ENCODE data around the gene RPL36A. TPM values are rescaled to one million over a fixed set of nuclear protein-coding genes. Genes with fewer than 3 reads are reported as not detected.
A peak's percentile ranks its signal among the peaks of the same experiment; 100 is the strongest.

The RPL36A gene
- total and polyA plus RNA-seq, 9 of the 15 experiments (the other 6 are each of a cell fraction or from before 2014, with no cell fraction given): 412 to 4,539 (median 3,209) TPM

DNA sequence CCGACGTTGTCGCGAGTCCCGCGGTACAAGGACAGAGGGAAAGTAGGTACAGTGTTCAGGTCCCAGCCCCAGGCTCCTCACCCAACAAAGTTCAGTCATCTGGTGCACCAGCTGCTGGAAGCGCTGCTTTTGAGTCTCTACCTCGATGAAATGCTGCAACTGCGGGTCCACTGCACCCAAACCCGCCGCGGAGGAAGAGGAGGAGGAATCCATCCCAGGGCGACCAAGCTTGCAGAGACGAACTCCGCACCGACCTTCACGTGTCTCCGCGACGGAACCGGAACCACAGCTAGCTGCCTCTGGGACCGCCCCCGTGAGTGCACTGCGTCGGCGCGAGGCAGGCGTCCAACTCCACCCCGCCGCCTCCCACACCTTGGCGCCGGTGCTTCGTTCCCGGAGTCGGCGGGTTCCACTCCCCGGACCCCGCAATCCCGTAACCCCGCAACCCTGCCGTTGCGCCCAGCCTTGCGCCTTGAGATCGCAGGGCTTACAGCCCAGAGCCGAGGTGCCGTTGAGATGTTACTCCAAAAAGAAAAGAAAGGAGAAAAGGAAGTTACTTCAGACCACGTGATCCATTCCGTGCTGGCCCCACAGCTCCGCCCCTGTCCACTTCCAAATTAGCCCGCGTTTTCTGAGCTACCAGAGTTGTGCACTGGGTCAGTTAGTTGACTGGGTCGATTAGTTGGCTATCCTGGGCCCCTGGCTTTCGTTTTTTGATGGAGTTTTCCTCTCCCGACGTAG lies 42.2 kb upstream of the RPL36A start, which contains the start of gene TIMM8A (continued):
- TF ChIP-seq, protein P1, sequence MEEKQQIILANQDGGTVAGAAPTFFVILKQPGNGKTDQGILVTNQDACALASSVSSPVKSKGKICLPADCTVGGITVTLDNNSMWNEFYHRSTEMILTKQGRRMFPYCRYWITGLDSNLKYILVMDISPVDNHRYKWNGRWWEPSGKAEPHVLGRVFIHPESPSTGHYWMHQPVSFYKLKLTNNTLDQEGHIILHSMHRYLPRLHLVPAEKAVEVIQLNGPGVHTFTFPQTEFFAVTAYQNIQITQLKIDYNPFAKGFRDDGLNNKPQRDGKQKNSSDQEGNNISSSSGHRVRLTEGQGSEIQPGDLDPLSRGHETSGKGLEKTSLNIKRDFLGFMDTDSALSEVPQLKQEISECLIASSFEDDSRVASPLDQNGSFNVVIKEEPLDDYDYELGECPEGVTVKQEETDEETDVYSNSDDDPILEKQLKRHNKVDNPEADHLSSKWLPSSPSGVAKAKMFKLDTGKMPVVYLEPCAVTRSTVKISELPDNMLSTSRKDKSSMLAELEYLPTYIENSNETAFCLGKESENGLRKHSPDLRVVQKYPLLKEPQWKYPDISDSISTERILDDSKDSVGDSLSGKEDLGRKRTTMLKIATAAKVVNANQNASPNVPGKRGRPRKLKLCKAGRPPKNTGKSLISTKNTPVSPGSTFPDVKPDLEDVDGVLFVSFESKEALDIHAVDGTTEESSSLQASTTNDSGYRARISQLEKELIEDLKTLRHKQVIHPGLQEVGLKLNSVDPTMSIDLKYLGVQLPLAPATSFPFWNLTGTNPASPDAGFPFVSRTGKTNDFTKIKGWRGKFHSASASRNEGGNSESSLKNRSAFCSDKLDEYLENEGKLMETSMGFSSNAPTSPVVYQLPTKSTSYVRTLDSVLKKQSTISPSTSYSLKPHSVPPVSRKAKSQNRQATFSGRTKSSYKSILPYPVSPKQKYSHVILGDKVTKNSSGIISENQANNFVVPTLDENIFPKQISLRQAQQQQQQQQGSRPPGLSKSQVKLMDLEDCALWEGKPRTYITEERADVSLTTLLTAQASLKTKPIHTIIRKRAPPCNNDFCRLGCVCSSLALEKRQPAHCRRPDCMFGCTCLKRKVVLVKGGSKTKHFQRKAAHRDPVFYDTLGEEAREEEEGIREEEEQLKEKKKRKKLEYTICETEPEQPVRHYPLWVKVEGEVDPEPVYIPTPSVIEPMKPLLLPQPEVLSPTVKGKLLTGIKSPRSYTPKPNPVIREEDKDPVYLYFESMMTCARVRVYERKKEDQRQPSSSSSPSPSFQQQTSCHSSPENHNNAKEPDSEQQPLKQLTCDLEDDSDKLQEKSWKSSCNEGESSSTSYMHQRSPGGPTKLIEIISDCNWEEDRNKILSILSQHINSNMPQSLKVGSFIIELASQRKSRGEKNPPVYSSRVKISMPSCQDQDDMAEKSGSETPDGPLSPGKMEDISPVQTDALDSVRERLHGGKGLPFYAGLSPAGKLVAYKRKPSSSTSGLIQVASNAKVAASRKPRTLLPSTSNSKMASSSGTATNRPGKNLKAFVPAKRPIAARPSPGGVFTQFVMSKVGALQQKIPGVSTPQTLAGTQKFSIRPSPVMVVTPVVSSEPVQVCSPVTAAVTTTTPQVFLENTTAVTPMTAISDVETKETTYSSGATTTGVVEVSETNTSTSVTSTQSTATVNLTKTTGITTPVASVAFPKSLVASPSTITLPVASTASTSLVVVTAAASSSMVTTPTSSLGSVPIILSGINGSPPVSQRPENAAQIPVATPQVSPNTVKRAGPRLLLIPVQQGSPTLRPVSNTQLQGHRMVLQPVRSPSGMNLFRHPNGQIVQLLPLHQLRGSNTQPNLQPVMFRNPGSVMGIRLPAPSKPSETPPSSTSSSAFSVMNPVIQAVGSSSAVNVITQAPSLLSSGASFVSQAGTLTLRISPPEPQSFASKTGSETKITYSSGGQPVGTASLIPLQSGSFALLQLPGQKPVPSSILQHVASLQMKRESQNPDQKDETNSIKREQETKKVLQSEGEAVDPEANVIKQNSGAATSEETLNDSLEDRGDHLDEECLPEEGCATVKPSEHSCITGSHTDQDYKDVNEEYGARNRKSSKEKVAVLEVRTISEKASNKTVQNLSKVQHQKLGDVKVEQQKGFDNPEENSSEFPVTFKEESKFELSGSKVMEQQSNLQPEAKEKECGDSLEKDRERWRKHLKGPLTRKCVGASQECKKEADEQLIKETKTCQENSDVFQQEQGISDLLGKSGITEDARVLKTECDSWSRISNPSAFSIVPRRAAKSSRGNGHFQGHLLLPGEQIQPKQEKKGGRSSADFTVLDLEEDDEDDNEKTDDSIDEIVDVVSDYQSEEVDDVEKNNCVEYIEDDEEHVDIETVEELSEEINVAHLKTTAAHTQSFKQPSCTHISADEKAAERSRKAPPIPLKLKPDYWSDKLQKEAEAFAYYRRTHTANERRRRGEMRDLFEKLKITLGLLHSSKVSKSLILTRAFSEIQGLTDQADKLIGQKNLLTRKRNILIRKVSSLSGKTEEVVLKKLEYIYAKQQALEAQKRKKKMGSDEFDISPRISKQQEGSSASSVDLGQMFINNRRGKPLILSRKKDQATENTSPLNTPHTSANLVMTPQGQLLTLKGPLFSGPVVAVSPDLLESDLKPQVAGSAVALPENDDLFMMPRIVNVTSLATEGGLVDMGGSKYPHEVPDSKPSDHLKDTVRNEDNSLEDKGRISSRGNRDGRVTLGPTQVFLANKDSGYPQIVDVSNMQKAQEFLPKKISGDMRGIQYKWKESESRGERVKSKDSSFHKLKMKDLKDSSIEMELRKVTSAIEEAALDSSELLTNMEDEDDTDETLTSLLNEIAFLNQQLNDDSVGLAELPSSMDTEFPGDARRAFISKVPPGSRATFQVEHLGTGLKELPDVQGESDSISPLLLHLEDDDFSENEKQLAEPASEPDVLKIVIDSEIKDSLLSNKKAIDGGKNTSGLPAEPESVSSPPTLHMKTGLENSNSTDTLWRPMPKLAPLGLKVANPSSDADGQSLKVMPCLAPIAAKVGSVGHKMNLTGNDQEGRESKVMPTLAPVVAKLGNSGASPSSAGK (IDR thresholded peaks at IDR 0.05): peak; percentile 88
- TF ChIP-seq, protein P2, sequence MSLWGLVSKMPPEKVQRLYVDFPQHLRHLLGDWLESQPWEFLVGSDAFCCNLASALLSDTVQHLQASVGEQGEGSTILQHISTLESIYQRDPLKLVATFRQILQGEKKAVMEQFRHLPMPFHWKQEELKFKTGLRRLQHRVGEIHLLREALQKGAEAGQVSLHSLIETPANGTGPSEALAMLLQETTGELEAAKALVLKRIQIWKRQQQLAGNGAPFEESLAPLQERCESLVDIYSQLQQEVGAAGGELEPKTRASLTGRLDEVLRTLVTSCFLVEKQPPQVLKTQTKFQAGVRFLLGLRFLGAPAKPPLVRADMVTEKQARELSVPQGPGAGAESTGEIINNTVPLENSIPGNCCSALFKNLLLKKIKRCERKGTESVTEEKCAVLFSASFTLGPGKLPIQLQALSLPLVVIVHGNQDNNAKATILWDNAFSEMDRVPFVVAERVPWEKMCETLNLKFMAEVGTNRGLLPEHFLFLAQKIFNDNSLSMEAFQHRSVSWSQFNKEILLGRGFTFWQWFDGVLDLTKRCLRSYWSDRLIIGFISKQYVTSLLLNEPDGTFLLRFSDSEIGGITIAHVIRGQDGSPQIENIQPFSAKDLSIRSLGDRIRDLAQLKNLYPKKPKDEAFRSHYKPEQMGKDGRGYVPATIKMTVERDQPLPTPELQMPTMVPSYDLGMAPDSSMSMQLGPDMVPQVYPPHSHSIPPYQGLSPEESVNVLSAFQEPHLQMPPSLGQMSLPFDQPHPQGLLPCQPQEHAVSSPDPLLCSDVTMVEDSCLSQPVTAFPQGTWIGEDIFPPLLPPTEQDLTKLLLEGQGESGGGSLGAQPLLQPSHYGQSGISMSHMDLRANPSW (CRISPR knock-in tag; IDR thresholded peaks at IDR 0.05): no peak
- TF ChIP-seq MTA3 (IDR thresholded peaks at IDR 0.05; ENCODE audit: borderline replicate concordance) (no peak; the same call in 1 of the 2 replicates), ZNF324 (CRISPR knock-in tag; IDR thresholded peaks at IDR 0.05) (no peak), CSDE1 (IDR thresholded peaks at IDR 0.05) (no peak), LEF1 (IDR thresholded peaks at IDR 0.05) (no peak), STAG1 (CRISPR knock-in tag; IDR thresholded peaks at IDR 0.05; ENCODE audit: borderline replicate concordance) (no peak), MAZ (CRISPR knock-in tag; conservative IDR thresholded peaks at IDR 0.05 in 1 of 2, IDR thresholded peaks at IDR 0.05 in 1 of 2) (peak in 1 of 2 experiments; percentile 46; a peak in 1 of 4 replicates), CREM (IDR thresholded peaks at IDR 0.05; ENCODE audit: low read depth) (peak; percentile 71), HCFC1 (IDR thresholded peaks at IDR 0.05; ENCODE audit: low read depth, low read length) (0 out of 2 replicates have a peak, but pooled peaks have one; percentile 21), STAT5A (IDR thresholded peaks at IDR 0.05; ENCODE audit: borderline replicate concordance, low read length) (no peak), JUND (IDR thresholded peaks at IDR 0.05; ENCODE audit: borderline replicate concordance, low read depth, low read length) (no peak), JUND (tag; IDR thresholded peaks at IDR 0.05; ENCODE audit: borderline replicate concordance, low read depth, low read length) (no peak)
- TF ChIP-seq, protein P3, sequence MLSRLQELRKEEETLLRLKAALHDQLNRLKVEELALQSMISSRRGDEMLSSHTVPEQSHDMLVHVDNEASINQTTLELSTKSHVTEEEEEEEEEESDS (CRISPR knock-in tag; IDR thresholded peaks at IDR 0.05): no peak

Measured in K562 (cell line).